Fibroblast of villous mesenchyme (primary cell): ENCODE measurements around the gene LAGE3. TPM values are rescaled to one million over a fixed set of nuclear protein-coding genes. Genes with fewer than 3 reads are reported as not detected.

Experiments
- DNase-seq: peaks from one replicate; pipeline ENCODE4 v3.0.0-alpha.2; 2010; ENCODE audit warnings: low read depth
- H3K4me3 ChIP-seq: 2 replicates; pipeline ENCODE4 v1.5.1; 2011; ENCODE audit warnings: low read depth, mild to moderate bottlenecking, low read length
- CTCF ChIP-seq: IDR thresholded peaks from 2 replicates; pipeline ENCODE4 v1.5.1; 2012; ENCODE audit warnings: low read depth, mild to moderate bottlenecking, low read length; ENCODE audit not compliant: insufficient read depth
- total RNA-seq: library from RNA; depleted of rRNA; stranded (reverse); fragments of >200 nt; gene quantifications from 2 replicates; pipeline ENCODE4 v1.2.3, GENCODE V29; 2012

LAGE3 gene
- total RNA-seq, 1 donor, result 15.5 TPM

- DNase-seq, result peak; percentile 97
- TF ChIP-seq CTCF, result no peak
These were observed 37.6 kb upstream of the LAGE3 start for GRCh38 chrX:154516656-154517100.

GRCh38 chrX:154515966-154516655 lies 37.0 kb upstream of the LAGE3 start, which contains the start of gene FAM3A:
TSS of gene FAM3A (minus strand) at chrX:154516232. CDS start at chrX:154515772, 460 bp downstream.
- no peak for TF ChIP-seq CTCF
- H3K4me3 ChIP-seq, result peak within 1 kb of the TSS; percentile 73
- no peak for DNase-seq

More at GRCh38 chrX:154516656-154517100, 37.6 kb upstream of the LAGE3 start:
- peak overlapping the region; percentile 47 for H3K4me3 ChIP-seq

GRCh38 chrX:154515090-154515965 lies 36.2 kb upstream of the LAGE3 start:
- no peak for TF ChIP-seq CTCF
- DNase-seq, result peak; percentile 47
- H3K4me3 ChIP-seq, result peak overlapping the region; percentile 73

- no peak overlapping the region for H3K4me3 ChIP-seq
- DNase-seq, result no peak
- no peak for TF ChIP-seq CTCF
These were observed 34.6 kb upstream of the LAGE3 start for GRCh38 chrX:154513716-154514115.

GRCh38 chrX:154512879-154513553 lies 33.9 kb upstream of the LAGE3 start:
- TF ChIP-seq CTCF, result no peak

GRCh38 chrX:154511761-154512160 lies 32.7 kb upstream of the LAGE3 start:
- TF ChIP-seq CTCF, result no peak
- H3K4me3 ChIP-seq, result no peak overlapping the region
- DNase-seq, result no peak

More at GRCh38 chrX:154512879-154513553, 33.9 kb upstream of the LAGE3 start:
- no peak overlapping the region for H3K4me3 ChIP-seq
- DNase-seq, result no peak
